Gastroesophageal sphincter (tissue), 3 donors: ENCODE data around the gene LAMA5.

Source experiments
- CTCF ChIP-seq, 4 experiments: fragments of 200-600 bp in 2 of 4; fragments of 450-650 bp in 2 of 4; sonication (generic) in 1 of 4; IDR thresholded peaks; one replicate each; pipeline ENCODE4 v1.5.1; 2017 to 2019; ENCODE audit warnings: antibody characterized with exemption in 4 of 4, mild to moderate bottlenecking in 2 of 4, moderate library complexity in 2 of 4
- EP300 ChIP-seq: sonication (generic); formaldehyde crosslinking; IDR thresholded peaks from one replicate; pipeline ENCODE4 v1.6.1; 2017; ENCODE audit warnings: antibody characterized with exemption, mild to moderate bottlenecking
- POLR2A ChIP-seq, 2 donors: fragments of 450-650 bp; IDR thresholded peaks; one replicate each; pipeline ENCODE4 v1.6.1; 2017; ENCODE audit warnings: antibody characterized with exemption in 2 of 2, mild to moderate bottlenecking in 2 of 2, moderate library complexity in 1 of 2
- POLR2AphosphoS5 ChIP-seq: sonication (generic); formaldehyde crosslinking; IDR thresholded peaks from one replicate; pipeline ENCODE4 v1.6.1; 2017; ENCODE audit warnings: antibody characterized with exemption

GRCh38 chr20:62267543-62267942, 99.6 kb downstream of the LAMA5 start:
- TF ChIP-seq CTCF (IDR thresholded peaks at IDR 0.05) (no peak), POLR2AphosphoS5 (no peak), POLR2A (IDR thresholded peaks at IDR 0.05) (no peak), EP300 (no peak)
